Nephron progenitor cell (in vitro differentiated cells): ENCODE measurements around the gene ARHGAP32.
"Not testable (repeated sequence)": the region's sequence is repeated elsewhere in the genome, so short reads cannot be mapped to it uniquely, and the experiment has no call there.

Experiments used
- DNase-seq: peaks from one replicate; pipeline ENCODE4 v3.0.0; 2021
- H3K27ac Mint-ChIP-seq: 2 replicates; pipeline ENCODE4 v1.8.0; 2021; ENCODE audit warnings: mild to moderate bottlenecking, moderate library complexity, mixed read lengths
- H3K27me3 Mint-ChIP-seq: 2 replicates; pipeline ENCODE4 v1.8.0; 2021; ENCODE audit warnings: mild to moderate bottlenecking, low read depth, mixed read lengths; ENCODE audit not compliant: poor library complexity
- H3K36me3 Mint-ChIP-seq: 2 replicates; pipeline ENCODE4 v1.8.0; 2021; ENCODE audit warnings: low read depth, mixed read lengths
- H3K4me1 Mint-ChIP-seq: 2 replicates; pipeline ENCODE4 v1.8.0; 2021; ENCODE audit warnings: mixed read lengths
- H3K4me3 Mint-ChIP-seq: 2 replicates; pipeline ENCODE4 v1.8.0; 2021; ENCODE audit warnings: mild to moderate bottlenecking, moderate library complexity, mixed read lengths
- H3K9me3 Mint-ChIP-seq: 2 replicates; pipeline ENCODE4 v1.8.0; 2021; ENCODE audit warnings: mild to moderate bottlenecking, moderate library complexity, mixed read lengths
- CTCF ChIP-seq: fragments of 200-600 bp; sonication (generic); IDR thresholded peaks from 2 replicates; pipeline ENCODE4 v1.5.0; 2021; ENCODE audit warnings: antibody characterized with exemption

The ARHGAP32 gene

GRCh38 chr11:129013737-129014475 lies 178.2 kb downstream of the ARHGAP32 start:
- no peak for TF ChIP-seq CTCF
- no peaks in the 10 kb centered on the region for H3K27me3 Mint-ChIP-seq
- H3K4me1 Mint-ChIP-seq = no peaks in the 10 kb centered on the region
- no peak for DNase-seq
- no peak overlapping the region for H3K27ac Mint-ChIP-seq
- H3K9me3 Mint-ChIP-seq = peaks cover 4% of the 10 kb centered on the region
- H3K4me3 Mint-ChIP-seq = no peak overlapping the region
- peaks cover 14% of the 10 kb centered on the region for H3K36me3 Mint-ChIP-seq

GRCh38 chr11:129012880-129013279 lies 179.2 kb downstream of the ARHGAP32 start:
- Mint-ChIP-seq H3K27me3 (no peaks in the 10 kb centered on the region), H3K9me3 (peaks cover 4% of the 10 kb centered on the region), H3K27ac (no peak overlapping the region), H3K36me3 (peaks cover 14% of the 10 kb centered on the region), H3K4me3 (no peak overlapping the region), H3K4me1 (no peaks in the 10 kb centered on the region)
- TF ChIP-seq CTCF = no peak
- no peak for DNase-seq

GRCh38 chr11:129006161-129006560 lies 186.0 kb downstream of the ARHGAP32 start:
- peaks cover 65% of the 10 kb centered on the region for H3K36me3 Mint-ChIP-seq
- DNase-seq = no peak
- H3K4me1 Mint-ChIP-seq = no peaks in the 10 kb centered on the region
- no peak overlapping the region for H3K4me3 Mint-ChIP-seq
- H3K9me3 Mint-ChIP-seq = peaks cover 42% of the 10 kb centered on the region
- peaks cover 3% of the 10 kb centered on the region for H3K27me3 Mint-ChIP-seq
- TF ChIP-seq CTCF = no peak
- no peak overlapping the region for H3K27ac Mint-ChIP-seq

GRCh38 chr11:128999165-128999564 lies 193.0 kb downstream of the ARHGAP32 start:
- peaks cover 71% of the 10 kb centered on the region for H3K36me3 Mint-ChIP-seq
- not testable (repeated sequence) for H3K4me3 Mint-ChIP-seq, H3K4me1 Mint-ChIP-seq, DNase-seq, H3K27ac Mint-ChIP-seq, H3K27me3 Mint-ChIP-seq
- peaks cover 62% of the 10 kb centered on the region for H3K9me3 Mint-ChIP-seq

GRCh38 chr11:128988242-128988970 lies 203.7 kb downstream of the ARHGAP32 start:
- no peaks in the 10 kb centered on the region for H3K4me1 Mint-ChIP-seq
- H3K36me3 Mint-ChIP-seq = peaks cover 21% of the 10 kb centered on the region
- H3K9me3 Mint-ChIP-seq = no peaks in the 10 kb centered on the region
- DNase-seq = no peak
- no peak overlapping the region for H3K27ac Mint-ChIP-seq
- TF ChIP-seq CTCF = no peak
- H3K4me3 Mint-ChIP-seq = no peak overlapping the region
- no peaks in the 10 kb centered on the region for H3K27me3 Mint-ChIP-seq

- Mint-ChIP-seq H3K27me3 (no peaks in the 10 kb centered on the region), H3K27ac (no peak overlapping the region), H3K36me3 (peaks cover 21% of the 10 kb centered on the region), H3K9me3 (no peaks in the 10 kb centered on the region), H3K4me1 (no peaks in the 10 kb centered on the region), H3K4me3 (no peak overlapping the region)
- DNase-seq = no peak
- no peak for TF ChIP-seq CTCF
Observed at GRCh38 chr11:128985880-128986279, 206.2 kb downstream of the ARHGAP32 start.
